Brain microvascular endothelial cell (primary cell): ENCODE data around the gene GREM2.

Experiments
- DNase-seq: peaks from one replicate; pipeline ENCODE4 v3.0.0-alpha.2; 2020
- H3K27ac ChIP-seq: fragments of 250-450 bp; sonication (Bioruptor Pico); 2 replicates; pipeline ENCODE4 v1.5.1; 2020; ENCODE audit warnings: mild to moderate bottlenecking, moderate library complexity
- H3K27me3 ChIP-seq: fragments of 250-450 bp; sonication (Bioruptor Pico); replicated peaks from 2 replicates; pipeline ENCODE4 v1.5.1; 2020; ENCODE audit warnings: mild to moderate bottlenecking
- H3K36me3 ChIP-seq: fragments of 250-450 bp; sonication (Bioruptor Pico); replicated peaks from 2 replicates; pipeline ENCODE4 v1.5.1; 2020; ENCODE audit warnings: mild to moderate bottlenecking
- H3K4me3 ChIP-seq: 2 replicates; pipeline ENCODE4 v1.5.1; 2011; ENCODE audit warnings: low read depth, mild to moderate bottlenecking, control low read depth, low read length, moderate library complexity
- in situ Hi-C: cut with HindIII; loops from 2 replicates; pipeline ENCODE4 v1.10.0; 2017; ENCODE audit warnings: low sequenced_read_pairs, low pct_ligation_motif_present
- TF ChIP-seq, protein P1 (sequence below): IDR thresholded peaks from 2 replicates; pipeline ENCODE4 v1.5.1; 2011; ENCODE audit warnings: low read depth, mild to moderate bottlenecking, moderate library complexity, low read length, control low read depth, inconsistent platforms; ENCODE audit errors: missing control alignments

Gene GREM2

DNA sequence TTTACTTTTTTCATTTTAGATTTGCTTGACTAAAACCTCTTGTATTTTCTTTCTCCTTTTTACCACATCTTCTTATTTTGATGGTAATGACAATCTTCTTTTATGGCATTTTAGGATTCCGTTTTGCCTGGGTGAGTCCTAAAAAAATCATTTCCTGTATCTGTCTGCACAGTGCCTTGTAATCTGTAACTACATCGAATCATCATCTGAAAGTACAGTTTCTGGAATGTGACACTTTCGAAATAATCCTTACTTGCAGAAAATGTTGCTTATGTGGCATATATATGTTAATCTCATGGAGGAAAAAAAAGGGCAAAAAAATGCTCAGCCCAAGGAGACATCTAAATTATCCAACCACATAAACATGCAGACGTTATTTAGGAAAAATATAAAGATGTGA, 29.0 kb downstream of the GREM2 start:
- Histone ChIP-seq H3K4me3 (no peak overlapping the region), H3K27me3 (no peaks in the 10 kb centered on the region), H3K36me3 (no peaks in the 10 kb centered on the region), H3K27ac (no peak overlapping the region)
- no peak for DNase-seq
- in situ Hi-C loops, result no loop called here
- TF ChIP-seq, protein P1, sequence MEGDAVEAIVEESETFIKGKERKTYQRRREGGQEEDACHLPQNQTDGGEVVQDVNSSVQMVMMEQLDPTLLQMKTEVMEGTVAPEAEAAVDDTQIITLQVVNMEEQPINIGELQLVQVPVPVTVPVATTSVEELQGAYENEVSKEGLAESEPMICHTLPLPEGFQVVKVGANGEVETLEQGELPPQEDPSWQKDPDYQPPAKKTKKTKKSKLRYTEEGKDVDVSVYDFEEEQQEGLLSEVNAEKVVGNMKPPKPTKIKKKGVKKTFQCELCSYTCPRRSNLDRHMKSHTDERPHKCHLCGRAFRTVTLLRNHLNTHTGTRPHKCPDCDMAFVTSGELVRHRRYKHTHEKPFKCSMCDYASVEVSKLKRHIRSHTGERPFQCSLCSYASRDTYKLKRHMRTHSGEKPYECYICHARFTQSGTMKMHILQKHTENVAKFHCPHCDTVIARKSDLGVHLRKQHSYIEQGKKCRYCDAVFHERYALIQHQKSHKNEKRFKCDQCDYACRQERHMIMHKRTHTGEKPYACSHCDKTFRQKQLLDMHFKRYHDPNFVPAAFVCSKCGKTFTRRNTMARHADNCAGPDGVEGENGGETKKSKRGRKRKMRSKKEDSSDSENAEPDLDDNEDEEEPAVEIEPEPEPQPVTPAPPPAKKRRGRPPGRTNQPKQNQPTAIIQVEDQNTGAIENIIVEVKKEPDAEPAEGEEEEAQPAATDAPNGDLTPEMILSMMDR, result no peak

DNA sequence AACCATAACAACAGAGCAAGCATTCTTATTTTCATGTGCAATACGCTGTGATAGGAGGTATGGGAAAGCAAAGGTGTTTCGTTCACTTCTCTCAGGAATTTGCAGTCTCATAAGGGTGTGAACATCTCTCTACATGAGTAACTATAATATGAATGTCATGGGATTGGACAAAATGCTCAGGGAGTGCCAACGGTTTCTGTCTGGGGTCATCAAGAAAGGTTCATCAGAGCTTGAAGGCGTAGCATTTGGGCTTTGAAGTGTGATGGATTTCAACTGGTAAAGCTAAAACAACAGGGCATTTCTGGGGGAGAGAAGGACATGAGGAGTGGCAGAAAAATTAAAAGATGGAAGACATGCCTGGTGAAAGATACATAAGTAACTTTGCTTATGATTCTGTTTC, 32.4 kb downstream of the GREM2 start:
- in situ Hi-C loops, result no loop called here
- no peaks in the 10 kb centered on the region for H3K36me3 ChIP-seq
- no peak overlapping the region for H3K4me3 ChIP-seq
- no peak overlapping the region for H3K27ac ChIP-seq
- DNase-seq, result no peak
- H3K27me3 ChIP-seq, result no peaks in the 10 kb centered on the region
- TF ChIP-seq, protein P1, result no peak

DNA sequence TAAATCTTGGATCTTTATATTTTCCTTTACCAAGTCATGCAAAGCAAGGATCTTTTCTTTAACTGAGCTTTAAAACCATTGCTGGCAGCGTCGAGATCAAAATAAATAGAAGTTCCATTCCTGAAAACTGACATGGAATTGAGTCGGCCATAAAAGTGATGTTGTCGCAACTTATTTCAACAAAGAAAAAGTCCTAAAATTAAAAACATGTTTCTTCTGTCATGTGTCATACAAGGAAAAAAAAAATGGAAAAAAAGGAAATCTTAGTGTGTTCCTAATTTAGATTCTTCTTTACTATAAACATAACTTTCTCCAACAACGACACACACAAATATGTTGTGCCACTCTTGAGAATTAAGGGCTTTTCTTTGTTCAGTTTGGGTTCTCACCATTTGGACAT, 34.9 kb downstream of the GREM2 start:
- Histone ChIP-seq H3K27ac (no peak overlapping the region), H3K27me3 (no peaks in the 10 kb centered on the region), H3K4me3 (no peak overlapping the region), H3K36me3 (no peaks in the 10 kb centered on the region)
- no peak for DNase-seq
- TF ChIP-seq, protein P1, result no peak
- in situ Hi-C loops, result no loop called here

DNA sequence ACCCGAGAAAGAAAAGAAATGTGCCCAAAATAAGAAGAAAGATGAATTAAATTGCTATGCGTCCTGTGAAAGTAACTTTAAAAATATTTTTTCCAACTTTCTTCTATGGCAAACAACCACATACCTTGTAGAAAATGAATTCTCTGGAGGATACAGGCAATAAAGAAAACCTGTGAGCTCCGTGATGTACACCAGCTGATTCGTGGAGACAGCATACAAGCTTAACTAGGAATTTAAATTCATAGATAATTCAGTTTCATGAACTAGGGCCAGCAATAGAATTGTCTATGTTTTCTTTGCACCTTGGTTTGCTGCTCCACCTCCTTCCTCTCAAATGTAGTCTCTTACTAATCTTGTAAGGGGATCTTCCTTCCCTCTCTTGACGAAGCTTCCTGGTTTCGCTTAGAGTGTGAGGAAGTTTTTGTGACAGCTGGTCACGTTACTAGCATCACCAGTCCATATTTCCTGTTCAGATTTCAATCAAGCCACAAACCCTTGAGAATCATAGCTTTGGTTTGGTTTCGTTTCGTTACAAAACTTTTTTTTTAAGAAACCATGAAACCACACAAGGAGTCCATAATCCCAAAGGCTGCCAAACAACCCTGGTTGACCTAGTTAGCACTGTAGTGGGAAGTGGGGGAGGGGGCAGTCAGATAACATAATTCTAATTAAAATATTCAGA, 35.8 kb downstream of the GREM2 start:
- no peaks in the 10 kb centered on the region for H3K36me3 ChIP-seq
- H3K27ac ChIP-seq, result no peak overlapping the region
- peak; percentile 31 for DNase-seq
- peak overlapping the region; percentile 28 for H3K4me3 ChIP-seq
- in situ Hi-C loops, result no loop called here
- no peaks in the 10 kb centered on the region for H3K27me3 ChIP-seq
- TF ChIP-seq, protein P1, result no peak

DNA sequence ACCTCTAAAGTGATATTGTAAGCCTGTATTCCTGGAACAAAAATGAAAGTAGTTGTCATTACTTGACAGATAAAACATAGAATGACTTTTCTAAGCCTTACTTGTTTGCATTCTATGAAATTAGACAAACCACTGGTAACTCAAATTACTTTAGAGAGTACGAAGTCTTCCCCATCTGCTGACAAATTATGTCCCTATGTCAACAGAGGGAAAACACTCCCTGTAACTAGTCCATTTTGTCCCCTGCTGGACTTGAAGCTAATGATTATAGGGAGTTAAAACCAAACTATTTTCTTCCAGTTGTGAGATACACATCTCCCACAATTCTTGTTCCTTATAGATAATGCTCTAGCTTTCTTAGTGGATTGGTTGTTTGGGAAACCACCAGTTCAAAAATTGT, 39.6 kb downstream of the GREM2 start:
- in situ Hi-C loops, result no loop called here
- H3K4me3 ChIP-seq, result no peak overlapping the region

More for the DNA sequence above, 39.6 kb downstream of the GREM2 start:
- no peaks in the 10 kb centered on the region for H3K36me3 ChIP-seq
- no peaks in the 10 kb centered on the region for H3K27me3 ChIP-seq
- TF ChIP-seq, protein P1, result no peak
- H3K27ac ChIP-seq, result no peak overlapping the region
- no peak for DNase-seq
